Activated T-helper 17 cell treated with anti-CD3 and anti-CD28 coated beads, Interleukin-2, amount 50 U/mL, for 72 hours (primary cell): ENCODE data around the gene PRIM1. TPM values are rescaled to one million over a fixed set of nuclear protein-coding genes. Genes with fewer than 3 reads are reported as not detected.
"Not testable (repeated sequence)": the region's sequence is repeated elsewhere in the genome, so short reads cannot be mapped to it uniquely, and the experiment has no call there.

Experiments used
- ATAC-seq: fragments of 150-1000 bp; cut with Tn5 transposase; replicated peaks from 2 replicates; pipeline ENCODE4 v1.10.0; 2021; ENCODE audit warnings: mild to moderate bottlenecking, moderate library complexity
- H3K27ac Mint-ChIP-seq: one replicate; pipeline ENCODE4 v1.8.0; 2022; ENCODE audit warnings: mixed read lengths
- H3K27me3 Mint-ChIP-seq: one replicate; pipeline ENCODE4 v1.8.0; 2022; ENCODE audit warnings: mixed read lengths
- H3K36me3 Mint-ChIP-seq: one replicate; pipeline ENCODE4 v1.8.0; 2022; ENCODE audit warnings: low read depth, mild to moderate bottlenecking, mixed read lengths
- H3K4me1 Mint-ChIP-seq: one replicate; pipeline ENCODE4 v1.8.0; 2022; ENCODE audit warnings: mixed read lengths
- H3K4me3 Mint-ChIP-seq: one replicate; pipeline ENCODE4 v1.8.0; 2022; ENCODE audit warnings: mild to moderate bottlenecking, mixed read lengths
- H3K9me3 Mint-ChIP-seq: one replicate; pipeline ENCODE4 v1.8.0; 2022; ENCODE audit warnings: mixed read lengths
- total RNA-seq, 2 donors: library from RNA; stranded (reverse); gene quantifications; one replicate each; pipeline ENCODE4 v1.2.3, GENCODE V29; 2022

The PRIM1 gene
- total RNA-seq, 2 donors from 2014 or later = 58.0 to 62.9 TPM

GRCh38 chr12:56773113-56773512 is 21.0 kb upstream of the PRIM1 start:
- ATAC-seq = no peak
- no peaks in the 10 kb centered on the region for H3K4me1 Mint-ChIP-seq
- no peak overlapping the region for H3K4me3 Mint-ChIP-seq

GRCh38 chr12:56772625-56773024 is 20.5 kb upstream of the PRIM1 start:
- no peak overlapping the region for H3K27ac Mint-ChIP-seq
- no peaks in the 10 kb centered on the region for H3K4me1 Mint-ChIP-seq
- no peak overlapping the region for H3K4me3 Mint-ChIP-seq
- ATAC-seq = no peak
- H3K9me3 Mint-ChIP-seq = no peaks in the 10 kb centered on the region
- no peaks in the 10 kb centered on the region for H3K36me3 Mint-ChIP-seq
- H3K27me3 Mint-ChIP-seq = no peaks in the 10 kb centered on the region

More at GRCh38 chr12:56773113-56773512, 21.0 kb upstream of the PRIM1 start:
- H3K27ac Mint-ChIP-seq = no peak overlapping the region
- no peaks in the 10 kb centered on the region for H3K9me3 Mint-ChIP-seq
- H3K27me3 Mint-ChIP-seq = no peaks in the 10 kb centered on the region
- H3K36me3 Mint-ChIP-seq = no peaks in the 10 kb centered on the region

GRCh38 chr12:56769868-56770267 is 17.7 kb upstream of the PRIM1 start:
- no peaks in the 10 kb centered on the region for H3K9me3 Mint-ChIP-seq
- no peak for ATAC-seq
- no peaks in the 10 kb centered on the region for H3K4me1 Mint-ChIP-seq
- no peak overlapping the region for H3K4me3 Mint-ChIP-seq
- no peaks in the 10 kb centered on the region for H3K27me3 Mint-ChIP-seq
- peak overlapping the region; percentile 16 for H3K27ac Mint-ChIP-seq
- H3K36me3 Mint-ChIP-seq = no peaks in the 10 kb centered on the region

DNA sequence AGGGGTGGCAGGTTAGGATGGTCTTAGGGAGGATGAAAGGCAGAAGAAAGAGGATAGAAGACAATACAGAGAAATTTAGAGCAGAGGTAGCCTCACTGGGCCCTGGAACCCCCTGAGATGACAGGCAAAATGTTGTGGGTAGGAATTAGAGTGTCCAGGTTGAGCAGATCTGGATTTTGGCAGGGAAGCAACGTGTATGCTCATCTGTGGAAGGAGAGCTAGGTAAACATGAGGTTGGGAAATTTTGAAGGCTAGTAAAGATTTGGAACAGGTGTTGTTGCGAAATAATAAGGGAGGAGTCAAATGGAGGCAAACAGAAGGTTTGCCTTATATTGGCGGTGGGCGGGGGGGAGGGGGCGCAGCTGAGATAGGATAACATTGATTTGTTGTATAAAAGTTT is 16.3 kb upstream of the PRIM1 start:
- no peak for ATAC-seq
- Mint-ChIP-seq H3K4me3 (no peak overlapping the region), H3K36me3 (no peaks in the 10 kb centered on the region), H3K4me1 (no peaks in the 10 kb centered on the region), H3K27me3 (no peaks in the 10 kb centered on the region), H3K27ac (no peak overlapping the region), H3K9me3 (no peaks in the 10 kb centered on the region)

- Mint-ChIP-seq H3K27me3 (no peaks in the 10 kb centered on the region), H3K9me3 (no peaks in the 10 kb centered on the region), H3K4me3 (no peak overlapping the region), H3K36me3 (no peaks in the 10 kb centered on the region), H3K27ac (no peak overlapping the region), H3K4me1 (no peaks in the 10 kb centered on the region)
- ATAC-seq = no peak
These were observed 14.4 kb upstream of the PRIM1 start for GRCh38 chr12:56766535-56766934.

GRCh38 chr12:56763753-56764657 is 11.9 kb upstream of the PRIM1 start:
- Mint-ChIP-seq H3K27me3 (peaks cover 6% of the 10 kb centered on the region), H3K27ac (no peak overlapping the region), H3K36me3 (no peaks in the 10 kb centered on the region), H3K9me3 (no peaks in the 10 kb centered on the region), H3K4me1 (no peaks in the 10 kb centered on the region), H3K4me3 (no peak overlapping the region)
- no peak for ATAC-seq

DNA sequence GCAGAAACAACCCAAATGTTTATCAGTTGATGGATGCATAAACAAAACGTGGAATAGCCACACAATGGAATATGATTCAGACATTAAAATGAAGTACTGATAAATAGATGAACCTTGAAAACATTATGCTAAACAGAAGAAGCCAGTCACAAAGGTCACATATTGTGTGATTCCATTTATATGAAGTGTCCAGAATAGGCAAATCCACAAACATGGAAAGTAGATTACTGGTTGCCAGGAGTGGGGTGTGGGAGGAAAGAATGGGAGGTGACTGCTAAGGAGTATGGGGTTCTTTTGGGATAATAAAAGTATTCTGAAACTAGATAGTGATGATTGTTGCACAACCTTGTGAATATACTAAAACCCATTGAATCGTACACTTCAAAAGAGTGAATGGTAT is 9.7 kb upstream of the PRIM1 start:
- Mint-ChIP-seq H3K4me1 (no peaks in the 10 kb centered on the region), H3K36me3 (no peaks in the 10 kb centered on the region), H3K9me3 (no peaks in the 10 kb centered on the region), H3K27ac (no peak overlapping the region), H3K4me3 (no peak overlapping the region), H3K27me3 (peaks cover 11% of the 10 kb centered on the region)
- ATAC-seq = no peak

- no peaks in the 10 kb centered on the region for H3K36me3 Mint-ChIP-seq
- H3K4me3 Mint-ChIP-seq = no peak overlapping the region
- H3K27me3 Mint-ChIP-seq = peaks cover 11% of the 10 kb centered on the region
- no peaks in the 10 kb centered on the region for H3K9me3 Mint-ChIP-seq
- ATAC-seq = no peak
- H3K27ac Mint-ChIP-seq = no peak overlapping the region
- H3K4me1 Mint-ChIP-seq = no peaks in the 10 kb centered on the region
These were observed 8.3 kb upstream of the PRIM1 start for GRCh38 chr12:56760460-56760859.

DNA sequence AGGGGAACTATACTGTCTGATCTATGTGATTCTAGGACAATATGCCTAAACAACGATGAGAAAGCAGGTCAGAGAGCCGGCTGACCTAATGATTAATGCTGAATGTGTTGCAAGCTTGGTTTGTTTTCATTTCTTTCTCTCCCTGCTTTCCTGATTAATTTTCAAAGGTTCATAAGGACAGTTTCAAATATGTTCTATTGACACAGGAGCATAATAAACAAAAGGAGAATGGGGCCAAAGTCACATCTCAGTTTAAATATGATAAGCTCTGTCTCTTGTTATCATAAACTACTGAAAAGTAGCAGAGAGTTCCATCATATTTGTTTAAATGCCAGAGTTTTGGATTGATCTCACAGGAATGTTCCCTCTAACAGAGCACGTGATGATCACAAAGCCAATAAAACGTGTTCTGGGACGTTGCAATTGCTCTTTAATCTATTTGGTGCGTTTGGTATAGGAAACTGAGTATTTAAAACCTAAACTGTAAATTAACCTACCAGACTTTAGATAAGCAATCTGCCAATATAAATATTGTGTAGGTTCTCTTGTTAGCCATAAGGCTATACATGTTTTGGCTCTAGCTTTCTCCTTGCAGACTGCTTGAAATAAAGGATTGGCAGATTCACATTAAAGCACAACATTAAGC is 7.3 kb upstream of the PRIM1 start:
- H3K4me3 Mint-ChIP-seq = no peak overlapping the region
- no peak for ATAC-seq
- no peaks in the 10 kb centered on the region for H3K4me1 Mint-ChIP-seq
- no peaks in the 10 kb centered on the region for H3K9me3 Mint-ChIP-seq
- peaks cover 11% of the 10 kb centered on the region for H3K27me3 Mint-ChIP-seq
- no peaks in the 10 kb centered on the region for H3K36me3 Mint-ChIP-seq
- no peak overlapping the region for H3K27ac Mint-ChIP-seq

DNA sequence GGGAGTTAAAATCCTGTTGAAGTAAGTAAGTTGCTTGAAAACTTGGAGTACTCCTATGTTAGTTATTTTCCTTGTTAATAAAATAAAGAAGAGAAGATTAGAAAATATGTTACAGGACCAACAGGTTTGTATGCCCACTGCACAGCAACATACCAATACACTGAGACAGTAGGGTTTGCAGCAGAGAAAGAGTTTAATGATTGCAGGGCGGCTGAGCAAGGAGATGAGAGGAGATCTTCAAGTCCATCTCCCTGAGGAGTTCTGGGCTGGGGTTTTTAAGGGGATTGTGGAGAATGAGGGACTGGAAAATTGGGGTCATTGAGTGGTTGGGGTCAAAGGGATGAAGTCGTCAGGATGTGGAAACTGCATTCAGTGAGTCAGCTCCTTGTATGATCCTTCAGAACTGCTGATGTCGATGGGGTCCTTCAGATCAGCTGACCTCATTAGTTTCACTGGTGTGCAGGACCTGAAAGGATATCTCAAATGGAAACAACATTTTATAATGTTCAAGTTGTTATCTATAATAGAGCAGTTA is 6.7 kb upstream of the PRIM1 start:
- no peak overlapping the region for H3K4me3 Mint-ChIP-seq
- H3K4me1 Mint-ChIP-seq = no peaks in the 10 kb centered on the region
- H3K27ac Mint-ChIP-seq = peak overlapping the region; percentile 58
- no peak for ATAC-seq
- no peaks in the 10 kb centered on the region for H3K9me3 Mint-ChIP-seq
- peaks cover 11% of the 10 kb centered on the region for H3K27me3 Mint-ChIP-seq
- H3K36me3 Mint-ChIP-seq = no peaks in the 10 kb centered on the region

DNA sequence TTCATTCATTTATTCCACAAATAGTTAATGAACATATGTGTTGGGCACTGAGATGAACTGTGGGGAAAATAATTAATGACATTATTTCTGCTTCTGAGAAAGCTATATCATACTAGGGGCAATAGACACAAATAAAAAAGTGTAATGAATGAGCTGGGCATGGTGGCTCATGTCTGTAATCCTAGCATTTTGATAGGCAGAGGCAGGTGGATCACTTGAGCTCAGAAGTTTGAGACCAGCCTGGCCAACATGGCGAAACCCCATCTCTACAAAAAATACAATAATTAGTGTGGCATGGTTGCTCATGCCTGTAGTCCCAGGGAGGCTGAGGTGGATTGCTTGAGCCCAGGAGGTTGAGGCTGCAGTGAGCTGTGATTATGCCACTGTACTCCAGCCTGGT is 5.8 kb upstream of the PRIM1 start:
- not testable (repeated sequence) for H3K36me3 Mint-ChIP-seq, ATAC-seq, H3K4me3 Mint-ChIP-seq, H3K4me1 Mint-ChIP-seq, H3K9me3 Mint-ChIP-seq, H3K27ac Mint-ChIP-seq
- peaks cover 11% of the 10 kb centered on the region for H3K27me3 Mint-ChIP-seq

DNA sequence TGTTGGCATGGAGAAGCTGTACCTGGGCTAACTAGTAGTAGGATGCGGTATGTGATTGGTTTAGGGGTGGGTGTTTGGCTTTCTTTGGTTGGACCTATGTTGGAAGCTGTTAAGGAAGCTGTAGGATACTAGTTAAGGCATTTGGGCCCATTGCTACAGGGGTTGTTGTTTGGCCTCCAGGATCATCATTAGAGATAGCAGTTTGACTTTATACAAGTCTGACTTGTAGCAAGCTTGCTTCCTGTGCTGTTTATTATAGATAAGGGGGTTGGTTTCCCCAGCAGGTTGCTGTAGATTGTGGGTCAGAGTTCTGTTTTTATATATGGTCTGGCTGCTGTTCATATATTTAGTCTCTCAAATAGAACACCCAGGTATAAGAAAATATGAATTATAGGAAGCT is 1.4 kb upstream of the PRIM1 start:
- Mint-ChIP-seq H3K36me3 (peaks cover 38% of the 10 kb centered on the region), H3K4me3 (peak overlapping the region; percentile 8), H3K4me1 (peaks cover 18% of the 10 kb centered on the region), H3K9me3 (no peaks in the 10 kb centered on the region), H3K27ac (peak overlapping the region; percentile 22), H3K27me3 (no peaks in the 10 kb centered on the region)
- ATAC-seq = no peak

DNA sequence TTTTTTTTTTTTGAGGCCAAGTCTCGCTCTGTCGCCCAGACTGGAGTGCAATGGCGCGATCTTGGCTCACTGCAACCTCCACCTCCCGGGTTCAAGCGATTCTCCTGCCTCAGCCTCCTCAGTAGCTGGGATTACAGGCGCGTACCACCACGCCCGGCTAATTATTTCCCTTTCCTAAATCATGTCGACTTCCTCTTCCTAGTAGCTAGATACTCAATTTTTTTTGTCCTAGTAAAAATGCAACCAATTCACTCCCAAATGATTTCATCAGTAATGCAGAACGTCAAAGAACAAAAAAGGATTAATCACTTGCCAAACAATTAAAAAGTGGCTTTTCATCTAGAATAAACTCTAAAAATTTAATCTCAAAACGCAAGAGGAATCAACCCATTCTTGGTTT is 1.5 kb downstream of the PRIM1 start:
- H3K9me3 Mint-ChIP-seq, ATAC-seq, H3K27me3 Mint-ChIP-seq: not testable (repeated sequence)
- Mint-ChIP-seq H3K4me3 (peak overlapping the region; percentile 95), H3K4me1 (peaks cover 22% of the 10 kb centered on the region), H3K27ac (peak overlapping the region; percentile 90), H3K36me3 (peaks cover 68% of the 10 kb centered on the region)

GRCh38 chr12:56749853-56750252 is 2.3 kb downstream of the PRIM1 start:
- Mint-ChIP-seq H3K36me3 (peaks cover 75% of the 10 kb centered on the region), H3K4me1 (peaks cover 22% of the 10 kb centered on the region), H3K27ac (peak overlapping the region; percentile 58), H3K9me3 (no peaks in the 10 kb centered on the region), H3K27me3 (no peaks in the 10 kb centered on the region), H3K4me3 (peak overlapping the region; percentile 95)
- ATAC-seq = no peak

DNA sequence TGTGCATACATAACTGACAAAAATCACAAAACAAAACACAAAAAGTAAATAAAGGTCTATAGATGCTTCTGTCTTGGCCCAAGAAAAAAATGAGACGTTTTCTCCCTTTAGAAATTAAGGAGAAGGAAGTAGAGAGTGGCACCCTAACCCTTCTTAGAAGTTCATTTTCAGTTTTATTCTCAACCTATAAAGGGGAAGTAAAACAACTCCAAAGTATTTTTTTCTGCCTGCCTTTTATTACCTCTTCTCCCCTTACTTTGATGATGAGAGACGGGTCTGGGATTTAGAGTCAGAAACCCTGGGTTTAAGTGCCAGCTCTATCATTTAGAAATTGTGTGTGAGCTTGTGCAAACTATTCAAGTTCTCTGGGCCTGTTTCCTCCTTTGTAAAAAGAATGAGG is 2.8 kb downstream of the PRIM1 start:
- H3K36me3 Mint-ChIP-seq = peaks cover 80% of the 10 kb centered on the region
- H3K27ac Mint-ChIP-seq = peak overlapping the region; percentile 58
- no peaks in the 10 kb centered on the region for H3K9me3 Mint-ChIP-seq
- peak overlapping the region; percentile 95 for H3K4me3 Mint-ChIP-seq
- ATAC-seq = no peak
- H3K4me1 Mint-ChIP-seq = peaks cover 22% of the 10 kb centered on the region
- H3K27me3 Mint-ChIP-seq = no peaks in the 10 kb centered on the region
